Transverse colon (tissue), 3 donors: ENCODE results near the gene CTDSP2.

Experiments used
- EP300 ChIP-seq: sonication (generic); formaldehyde crosslinking; IDR thresholded peaks from one replicate; pipeline ENCODE4 v1.6.1; 2017; ENCODE audit warnings: antibody characterized with exemption, low read depth
- POLR2A ChIP-seq: fragments of 450-650 bp; IDR thresholded peaks from one replicate; pipeline ENCODE4 v1.6.1; 2016; ENCODE audit warnings: antibody characterized with exemption, mild to moderate bottlenecking, moderate library complexity
- TF ChIP-seq, protein P1 (sequence below), 5 experiments: fragments of 200-600 bp in 3 of 5; fragments of 450-650 bp in 2 of 5; sonication (generic) in 3 of 5; IDR thresholded peaks; 1 replicate in 2 of 5; 2 replicates in 3 of 5; pipeline ENCODE4 v1.5.1; 2016 to 2017; ENCODE audit warnings: antibody characterized with exemption in 5 of 5, inconsistent platforms in 3 of 5, mild to moderate bottlenecking in 2 of 5, moderate library complexity in 1 of 5

DNA sequence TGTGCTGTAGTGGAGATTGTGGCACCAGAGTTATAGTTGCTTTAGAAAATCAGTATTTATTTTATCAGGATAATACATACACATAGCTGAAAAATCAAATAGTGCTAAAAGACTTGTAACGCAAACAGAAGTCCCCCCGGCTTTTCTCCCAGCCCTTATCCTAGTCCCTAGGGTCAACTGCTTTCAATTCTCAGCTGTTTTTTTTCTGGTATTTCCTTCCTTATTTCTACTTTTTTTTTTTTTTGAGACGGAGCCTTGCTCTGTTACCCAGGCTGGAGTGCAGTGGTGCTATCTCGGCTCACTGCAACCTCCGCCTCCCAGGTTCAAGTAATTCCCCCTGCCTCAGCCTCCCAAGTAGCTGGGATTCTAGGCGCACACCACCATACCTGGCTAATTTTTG lies 8.4 kb upstream of the CTDSP2 start:
- TF ChIP-seq, protein P1, sequence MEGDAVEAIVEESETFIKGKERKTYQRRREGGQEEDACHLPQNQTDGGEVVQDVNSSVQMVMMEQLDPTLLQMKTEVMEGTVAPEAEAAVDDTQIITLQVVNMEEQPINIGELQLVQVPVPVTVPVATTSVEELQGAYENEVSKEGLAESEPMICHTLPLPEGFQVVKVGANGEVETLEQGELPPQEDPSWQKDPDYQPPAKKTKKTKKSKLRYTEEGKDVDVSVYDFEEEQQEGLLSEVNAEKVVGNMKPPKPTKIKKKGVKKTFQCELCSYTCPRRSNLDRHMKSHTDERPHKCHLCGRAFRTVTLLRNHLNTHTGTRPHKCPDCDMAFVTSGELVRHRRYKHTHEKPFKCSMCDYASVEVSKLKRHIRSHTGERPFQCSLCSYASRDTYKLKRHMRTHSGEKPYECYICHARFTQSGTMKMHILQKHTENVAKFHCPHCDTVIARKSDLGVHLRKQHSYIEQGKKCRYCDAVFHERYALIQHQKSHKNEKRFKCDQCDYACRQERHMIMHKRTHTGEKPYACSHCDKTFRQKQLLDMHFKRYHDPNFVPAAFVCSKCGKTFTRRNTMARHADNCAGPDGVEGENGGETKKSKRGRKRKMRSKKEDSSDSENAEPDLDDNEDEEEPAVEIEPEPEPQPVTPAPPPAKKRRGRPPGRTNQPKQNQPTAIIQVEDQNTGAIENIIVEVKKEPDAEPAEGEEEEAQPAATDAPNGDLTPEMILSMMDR (IDR thresholded peaks at IDR 0.05): no peak
- TF ChIP-seq POLR2A (no peak), EP300 (no peak)
